Muscle of arm (tissue), 12 donors: ENCODE measurements around the gene MBD5. TPM values are rescaled to one million over a fixed set of nuclear protein-coding genes. Genes with fewer than 3 reads are reported as not detected.
A peak's percentile ranks its signal among the peaks of the same experiment; 100 is the strongest.

Experiments used
- DNase-seq: peaks from one replicate; pipeline ENCODE4 v3.0.0-alpha.2; 2013
- polyA plus RNA-seq, 12 donors: library from polyadenylated mRNA; unstranded; fragments of 120-200 nt; gene quantifications; one replicate each; pipeline ENCODE4 v1.2.1, GENCODE V29; 2013; ENCODE audit not compliant: insufficient read length in 12 of 12

The MBD5 gene
- polyA plus RNA-seq, 12 donors, result 8.3 to 38.3 (median 25.4) TPM; not detected in 1

- no peak for DNase-seq
Measured at GRCh38 chr2:148209603-148210002, 188.7 kb downstream of the MBD5 start.

- no peak for DNase-seq
Measured at GRCh38 chr2:148218326-148219075, 197.6 kb downstream of the MBD5 start.

- DNase-seq, result no peak
Measured at GRCh38 chr2:148221166-148221565, 200.3 kb downstream of the MBD5 start.

- no peak for DNase-seq
Measured at GRCh38 chr2:148221926-148222325, 201.0 kb downstream of the MBD5 start.

- DNase-seq, result no peak
Measured at GRCh38 chr2:148231858-148232257, 211.0 kb downstream of the MBD5 start.

GRCh38 chr2:148234143-148234542 lies 213.3 kb downstream of the MBD5 start:
- no peak for DNase-seq

- DNase-seq, result peak; percentile 7
Measured at GRCh38 chr2:148237911-148238310, 217.0 kb downstream of the MBD5 start.

- peak; percentile 14 for DNase-seq
Measured at GRCh38 chr2:148238561-148238960, 217.7 kb downstream of the MBD5 start.

GRCh38 chr2:148240838-148241237 lies 219.9 kb downstream of the MBD5 start:
- no peak for DNase-seq

- no peak for DNase-seq
Measured at GRCh38 chr2:148244593-148245292, 223.9 kb downstream of the MBD5 start.

- no peak for DNase-seq
Measured at GRCh38 chr2:148251993-148252392, 231.1 kb downstream of the MBD5 start.

- no peak for DNase-seq
Measured at GRCh38 chr2:148252646-148253045, 231.8 kb downstream of the MBD5 start.

- DNase-seq, result peak; percentile 4
Measured at GRCh38 chr2:148253685-148254084, 232.8 kb downstream of the MBD5 start.

GRCh38 chr2:148255929-148256328 lies 235.0 kb downstream of the MBD5 start:
- DNase-seq, result no peak

GRCh38 chr2:148257276-148257675 lies 236.4 kb downstream of the MBD5 start:
- DNase-seq, result no peak

- no peak for DNase-seq
Measured at GRCh38 chr2:148258124-148258523, 237.2 kb downstream of the MBD5 start.

GRCh38 chr2:148259674-148260073 lies 238.8 kb downstream of the MBD5 start:
- no peak for DNase-seq

- DNase-seq, result no peak
Measured at GRCh38 chr2:148263890-148264289, 243.0 kb downstream of the MBD5 start.

GRCh38 chr2:148273158-148273691 lies 252.3 kb downstream of the MBD5 start:
- DNase-seq, result no peak

- DNase-seq, result no peak
Measured at GRCh38 chr2:148279216-148279615, 258.3 kb downstream of the MBD5 start.

- DNase-seq, result no peak
Measured at GRCh38 chr2:148282201-148282600, 261.3 kb downstream of the MBD5 start.

GRCh38 chr2:148292431-148292830 lies 271.5 kb downstream of the MBD5 start:
- DNase-seq, result no peak

GRCh38 chr2:148298196-148298595 lies 277.3 kb downstream of the MBD5 start:
- no peak for DNase-seq
